PC-3 (cell line): ENCODE measurements around the gene LONP1. TPM values are rescaled to one million over a fixed set of nuclear protein-coding genes. Genes with fewer than 3 reads are reported as not detected.
"Not testable (repeated sequence)": the region's sequence is repeated elsewhere in the genome, so short reads cannot be mapped to it uniquely, and the experiment has no call there.

Experiments used
- ATAC-seq: fragments of 200-7000 bp; cut with Tn5 transposase; 2 replicates; pipeline ENCODE4 v1.9.1; 2020; ENCODE audit warnings: mild to moderate bottlenecking, moderate library complexity
- BruUV-seq: library from RNA; stranded (reverse); fragments of 400-500 nt; replicated peaks from 2 replicates; lab custom pipeline; 2021; lab: Mats Ljungman, UMichigan
- CTCF ChIA-PET: fragments of 300-600 bp; sonication (Branson Sonifier 250); formaldehyde crosslinking; loops from one replicate; lab custom pipeline; 2022; ENCODE audit warnings: antibody characterized with exemption; lab: Charles Lee
- POLR2A ChIA-PET: fragments of 300-600 bp; sonication (Branson Sonifier 250); formaldehyde crosslinking; loops from one replicate; lab custom pipeline; 2022; ENCODE audit warnings: antibody characterized with exemption; ENCODE audit not compliant: unreplicated experiment; lab: Charles Lee
- DNase-seq: peaks from one replicate; pipeline ENCODE4 v3.0.0-alpha.2; 2015
- H2AFZ ChIP-seq: fragments of 300-600 bp; sonication (generic); 2 replicates; pipeline ENCODE4 v1.6.0; 2016; ENCODE audit warnings: antibody characterized with exemption, low read length
- H3F3A ChIP-seq: fragments of 300-600 bp; sonication (generic); one replicate; pipeline ENCODE4 v1.6.0; 2017; ENCODE audit warnings: antibody characterized with exemption, low read length, control low read depth, mild to moderate bottlenecking; ENCODE audit not compliant: unreplicated experiment
- H3K27ac ChIP-seq: fragments of 300-600 bp; sonication (generic); 2 replicates; pipeline ENCODE4 v1.5.1; 2016; ENCODE audit warnings: mild to moderate bottlenecking, low read length
- H3K27me3 ChIP-seq: fragments of 300-600 bp; sonication (generic); 2 replicates; pipeline ENCODE4 v1.6.1; 2016; ENCODE audit warnings: low read length, mixed read lengths
- H3K36me3 ChIP-seq: fragments of 300-600 bp; sonication (generic); 2 replicates; pipeline ENCODE4 v1.6.1; 2016; ENCODE audit warnings: low read depth, mixed run types, low read length, mixed read lengths
- H3K4me1 ChIP-seq: fragments of 300-600 bp; sonication (generic); 2 replicates; pipeline ENCODE4 v1.5.1; 2016; ENCODE audit warnings: low read length; ENCODE audit not compliant: insufficient read depth
- H3K4me2 ChIP-seq: fragments of 300-600 bp; sonication (generic); 2 replicates; pipeline ENCODE4 v1.6.0; 2016; ENCODE audit warnings: low read length
- H3K4me3 ChIP-seq: fragments of 300-600 bp; sonication (generic); 2 replicates; pipeline ENCODE4 v1.5.1; 2016; ENCODE audit warnings: mild to moderate bottlenecking, low read length, mixed read lengths
- H3K79me2 ChIP-seq: fragments of 300-600 bp; sonication (generic); 2 replicates; pipeline ENCODE4 v1.6.1; 2017; ENCODE audit warnings: low read length, mixed read lengths
- H3K9ac ChIP-seq: fragments of 300-600 bp; sonication (generic); 2 replicates; pipeline ENCODE4 v1.6.0; 2016; ENCODE audit warnings: mild to moderate bottlenecking, low read length
- H3K9me2 ChIP-seq: fragments of 300-600 bp; sonication (generic); replicated peaks from 2 replicates; pipeline ENCODE4 v1.6.1; 2016; ENCODE audit warnings: mixed run types, low read length, mixed read lengths
- H3K9me3 ChIP-seq: fragments of 300-600 bp; sonication (generic); 2 replicates; pipeline ENCODE4 v1.6.1; 2016; ENCODE audit warnings: low read length, mixed read lengths
- H4K20me1 ChIP-seq: fragments of 300-600 bp; sonication (generic); 2 replicates; pipeline ENCODE4 v1.6.1; 2016; ENCODE audit warnings: low read length, mixed read lengths
- EZH2 ChIP-seq: fragments of 300-600 bp; sonication (generic); IDR thresholded peaks from one replicate; pipeline ENCODE4 v1.6.1; 2017; ENCODE audit warnings: antibody characterized with exemption, mild to moderate bottlenecking, low read length; ENCODE audit not compliant: unreplicated experiment
- EZH2phosphoT487 ChIP-seq: fragments of 300-600 bp; sonication (generic); IDR thresholded peaks from 2 replicates; pipeline ENCODE4 v1.6.1; 2018; ENCODE audit warnings: mild to moderate bottlenecking, antibody characterized with exemption, low read length, borderline replicate concordance
- intact Hi-C: fragments of 100-400 bp; cut with micrococcal nuclease; formaldehyde crosslinking; loops from 2 replicates; pipeline ENCODE4 v1.9.0; 2023
- total RNA-seq: library from RNA; depleted of rRNA; stranded (reverse); fragments of >200 nt; gene quantifications from 2 replicates; pipeline ENCODE4 v1.2.3, GENCODE V29; 2014
- TF ChIP-seq, protein P1 (sequence below): fragments of 300-600 bp; sonication (generic); conservative IDR thresholded peaks from 2 replicates; pipeline ENCODE4 v1.5.1; 2017; ENCODE audit warnings: antibody characterized with exemption, low read depth, mild to moderate bottlenecking, low read length

Gene LONP1
- total RNA-seq, 1 experiment from 2014 or later: 217 TPM

DNA sequence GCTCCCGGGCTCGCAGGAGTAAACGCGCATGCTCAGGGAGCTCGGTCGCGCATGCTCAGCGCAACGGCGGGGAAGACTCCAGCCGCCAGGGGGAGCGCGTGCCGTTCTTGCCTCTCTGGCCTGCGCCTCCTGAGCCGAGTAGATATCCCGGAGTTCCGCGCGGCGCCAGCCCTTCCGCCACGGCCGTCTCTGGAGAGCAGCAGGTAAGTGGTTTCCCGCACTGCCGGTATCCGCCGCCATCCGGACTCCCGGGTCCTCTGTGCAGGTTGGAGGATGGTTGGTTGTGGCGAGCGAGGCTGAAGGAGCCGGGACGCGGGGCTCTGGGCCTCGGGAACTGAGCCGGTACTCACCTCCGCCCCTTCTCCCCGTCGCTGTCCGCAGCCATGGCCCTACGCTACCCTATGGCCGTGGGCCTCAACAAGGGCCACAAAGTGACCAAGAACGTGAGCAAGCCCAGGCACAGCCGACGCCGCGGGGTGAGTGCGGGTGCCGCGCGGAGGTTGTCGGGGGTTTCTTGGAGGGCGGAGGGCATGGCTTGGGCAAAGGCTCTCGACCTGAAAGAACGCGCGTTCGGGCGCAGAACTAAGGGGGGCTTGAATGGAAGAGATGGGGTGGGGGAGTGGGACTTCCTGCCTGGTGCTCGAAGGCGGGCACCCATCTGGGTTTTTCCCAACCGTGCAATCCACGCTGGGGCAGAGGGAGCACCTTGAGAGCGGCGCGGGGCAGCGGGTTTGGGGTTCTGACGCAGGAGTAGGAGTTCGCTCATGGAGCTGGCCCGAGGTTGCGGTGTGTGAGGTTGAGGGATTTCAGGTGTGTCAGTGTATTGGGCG lies 29.6 kb downstream of the LONP1 start, which contains the start of gene RPL36:
TSS of gene RPL36 (plus strand) at position 171 of the 830 bp plus-strand sequence. CDS start at position 384, 213 bp downstream.
- Histone ChIP-seq H2AFZ (peak within 1 kb of the TSS; percentile 56), H3K79me2 (peaks cover 53% of the 10 kb centered on the region), H3K4me1 (peaks cover 7% of the 10 kb centered on the region), H3K27ac (peak within 1 kb of the TSS; percentile 63), H3K4me2 (peak within 1 kb of the TSS; percentile 95), H3K4me3 (peak within 1 kb of the TSS; percentile 97), H3F3A (peaks cover 14% of the 10 kb centered on the region), H3K9me2 (no peaks in the 10 kb centered on the region), H3K36me3 (peaks cover 46% of the 10 kb centered on the region), H3K9me3 (no peaks in the 10 kb centered on the region), H3K9ac (peak within 1 kb of the TSS; percentile 99), H4K20me1 (peaks cover 49% of the 10 kb centered on the region), H3K27me3 (no peaks in the 10 kb centered on the region)
- CTCF ChIA-PET: interaction anchor here (0.6 to 1.5 kb wide), 5 partner anchors 14 to 68 kb away, joined by 3 to 9 read pairs (median 4); partner anchors contain the start of genes CATSPERD, LONP1, SAFB and SAFB2
- TSS peak; percentile 74 for BruUV-seq
- TF ChIP-seq, protein P1, sequence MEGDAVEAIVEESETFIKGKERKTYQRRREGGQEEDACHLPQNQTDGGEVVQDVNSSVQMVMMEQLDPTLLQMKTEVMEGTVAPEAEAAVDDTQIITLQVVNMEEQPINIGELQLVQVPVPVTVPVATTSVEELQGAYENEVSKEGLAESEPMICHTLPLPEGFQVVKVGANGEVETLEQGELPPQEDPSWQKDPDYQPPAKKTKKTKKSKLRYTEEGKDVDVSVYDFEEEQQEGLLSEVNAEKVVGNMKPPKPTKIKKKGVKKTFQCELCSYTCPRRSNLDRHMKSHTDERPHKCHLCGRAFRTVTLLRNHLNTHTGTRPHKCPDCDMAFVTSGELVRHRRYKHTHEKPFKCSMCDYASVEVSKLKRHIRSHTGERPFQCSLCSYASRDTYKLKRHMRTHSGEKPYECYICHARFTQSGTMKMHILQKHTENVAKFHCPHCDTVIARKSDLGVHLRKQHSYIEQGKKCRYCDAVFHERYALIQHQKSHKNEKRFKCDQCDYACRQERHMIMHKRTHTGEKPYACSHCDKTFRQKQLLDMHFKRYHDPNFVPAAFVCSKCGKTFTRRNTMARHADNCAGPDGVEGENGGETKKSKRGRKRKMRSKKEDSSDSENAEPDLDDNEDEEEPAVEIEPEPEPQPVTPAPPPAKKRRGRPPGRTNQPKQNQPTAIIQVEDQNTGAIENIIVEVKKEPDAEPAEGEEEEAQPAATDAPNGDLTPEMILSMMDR: peak; percentile 94
- TF ChIP-seq EZH2phosphoT487: no peak
- no peak for TF ChIP-seq EZH2
- peak; percentile 45 for ATAC-seq
- DNase-seq: peak; percentile 99
- intact Hi-C loops: loop anchor here (1.0 kb wide), 1 partner anchor 30 kb away; the partner anchor contains the start of genes CATSPERD and LONP1
- POLR2A ChIA-PET: interaction anchor here (0.9 kb wide), 1 partner anchor 30 kb away, joined by 4 read pairs; the partner anchor contains the start of genes CATSPERD and LONP1

DNA sequence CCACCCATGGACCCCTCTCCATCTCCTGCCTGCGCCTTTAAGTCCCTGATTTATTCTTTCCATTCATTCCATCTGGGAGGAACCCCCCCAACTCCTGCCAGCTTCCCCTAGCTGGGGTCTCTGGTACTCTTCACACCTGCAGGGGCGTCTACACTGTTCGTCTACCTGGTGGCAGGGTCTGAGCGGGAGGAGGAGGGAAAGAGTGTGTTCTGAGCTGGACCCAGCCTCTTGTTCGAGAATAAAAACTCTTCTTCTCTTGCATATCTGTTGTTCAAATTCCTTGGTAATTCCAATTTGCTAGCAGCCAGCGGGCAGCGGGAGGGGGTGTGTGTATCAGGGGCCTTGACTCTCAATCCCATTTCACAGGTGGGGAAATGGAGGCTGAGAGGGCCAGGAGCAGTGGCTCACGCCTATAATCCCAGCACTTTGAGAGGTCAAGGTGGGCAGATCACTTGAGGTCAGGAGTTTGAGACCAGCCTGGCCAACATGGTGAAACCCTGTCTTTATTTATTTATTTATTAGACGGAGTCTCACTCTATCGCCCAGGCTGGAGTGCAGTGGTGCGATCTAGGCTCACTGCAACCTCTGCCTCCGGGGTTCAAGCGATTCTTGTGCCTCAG lies 31.6 kb downstream of the LONP1 start:
- H3K9me3 ChIP-seq, BruUV-seq, H3K27me3 ChIP-seq, DNase-seq, H3K4me3 ChIP-seq, H3K4me2 ChIP-seq, H3K9me2 ChIP-seq, H2AFZ ChIP-seq, ATAC-seq, H3K9ac ChIP-seq, H3K4me1 ChIP-seq, POLR2A ChIA-PET, H3K27ac ChIP-seq: not testable (repeated sequence)
- CTCF ChIA-PET: interaction anchor here (0.5 kb wide), 1 partner anchor 50 kb away, joined by 7 read pairs; no protein-coding TSS in a partner anchor
- intact Hi-C loops: loop anchor here (10.0 kb wide), 2 partner anchors 106 to 1846 kb away; partner anchors contain the start of genes DUS3L and PNPLA6
- Histone ChIP-seq H4K20me1 (peaks cover 29% of the 10 kb centered on the region), H3F3A (peaks cover 14% of the 10 kb centered on the region), H3K79me2 (peaks cover 33% of the 10 kb centered on the region), H3K36me3 (peaks cover 27% of the 10 kb centered on the region)
